ENCODE data around the gene ELOVL2. TPM values are rescaled to one million over a fixed set of nuclear protein-coding genes. Genes with fewer than 3 reads are reported as not detected.

Gene ELOVL2
- total and polyA plus RNA-seq, 4 donors, result 21.5 to 83.5 (median 44.3) TPM

DNA sequence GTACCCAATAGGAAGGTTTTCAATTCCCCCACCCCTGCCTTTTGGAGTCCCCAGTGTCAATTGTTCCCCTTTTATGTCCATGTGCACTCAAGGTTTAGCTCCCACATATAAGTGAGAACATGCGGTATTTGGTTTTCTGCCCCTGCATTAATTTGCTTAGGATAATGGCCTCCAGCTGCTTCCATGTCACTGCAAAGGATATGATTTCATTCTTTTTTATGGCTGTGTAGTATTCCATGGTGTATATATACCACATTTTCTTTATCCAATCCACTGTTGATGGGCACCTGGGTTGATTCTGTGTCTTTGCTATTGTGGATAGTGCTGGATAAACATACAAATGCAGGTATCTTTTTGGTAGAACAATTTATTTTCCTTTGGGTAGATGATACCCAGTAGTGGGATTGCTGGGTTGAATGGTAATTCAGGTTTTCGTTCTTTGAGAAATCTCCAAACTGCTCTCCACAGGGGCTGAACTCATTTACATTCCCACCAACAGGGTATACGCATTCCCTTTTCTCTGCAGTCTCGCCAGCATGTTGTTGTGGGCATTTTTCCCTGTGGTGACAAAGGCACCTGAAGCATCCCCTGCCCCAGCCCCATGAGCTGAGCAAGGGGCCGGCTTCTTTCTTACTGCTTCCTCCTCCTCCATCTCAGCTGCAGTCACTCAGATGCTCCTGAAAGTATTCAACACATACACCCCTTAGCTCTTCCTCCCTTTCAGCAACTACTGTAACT lies 66.7 kb downstream of the ELOVL2 start:
- no peak for DNase-seq (ENCODE audit: low read depth in 4 of 6, low spot score in 6 of 6)
- Histone ChIP-seq H3K36me3 (ENCODE audit: control insufficient read depth, insufficient read depth, low read length) (no peaks in the 10 kb centered on the region), H3K27me3 (ENCODE audit: control insufficient read depth, insufficient read depth, low read length) (no peaks in the 10 kb centered on the region), H3K27ac (ENCODE audit: low read depth, low read length) (no peak overlapping the region), H3K4me1 (ENCODE audit: control insufficient read depth, insufficient read depth, low read length) (no peaks in the 10 kb centered on the region), H3K9me3 (ENCODE audit: control insufficient read depth, insufficient read depth, low read length) (no peaks in the 10 kb centered on the region), H3K4me3 (ENCODE audit: low read depth, low read length) (no peak overlapping the region)
- 70% methylated on average over 3 of the region's 5 CpGs for WGBS (ENCODE audit: insufficient coverage)

DNA sequence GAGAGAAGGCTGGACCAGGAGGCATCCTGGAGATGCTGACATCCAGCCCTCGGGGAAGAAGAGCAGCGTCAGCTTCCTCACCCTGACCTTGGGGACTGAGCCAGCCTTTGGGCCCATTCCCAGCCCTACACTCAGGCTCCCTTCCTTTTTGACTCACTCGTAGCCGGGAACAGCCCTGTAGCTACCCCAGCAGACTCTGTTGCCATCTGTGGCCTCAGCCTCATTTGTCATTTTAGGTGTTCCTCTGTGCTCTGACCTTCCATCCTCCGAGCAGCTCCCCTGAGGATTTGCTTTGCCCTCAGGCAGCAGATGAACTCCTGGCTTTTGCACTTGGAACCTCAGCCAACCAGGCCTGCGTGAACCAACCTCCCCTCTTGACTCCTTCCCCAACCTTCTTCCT lies 67.5 kb downstream of the ELOVL2 start:
- H3K36me3 ChIP-seq (ENCODE audit: control insufficient read depth, insufficient read depth, low read length), result no peaks in the 10 kb centered on the region
- no peaks in the 10 kb centered on the region for H3K27me3 ChIP-seq (ENCODE audit: control insufficient read depth, insufficient read depth, low read length)
- WGBS (ENCODE audit: insufficient coverage), result 62% methylated on average over 5 of the region's 6 CpGs
- H3K9me3 ChIP-seq (ENCODE audit: control insufficient read depth, insufficient read depth, low read length), result no peaks in the 10 kb centered on the region
- H3K4me3 ChIP-seq (ENCODE audit: low read depth, low read length), result no peak overlapping the region
- DNase-seq (ENCODE audit: low read depth in 4 of 6, low spot score in 6 of 6), result no peak
- no peak overlapping the region for H3K27ac ChIP-seq (ENCODE audit: low read depth, low read length)
- no peaks in the 10 kb centered on the region for H3K4me1 ChIP-seq (ENCODE audit: control insufficient read depth, insufficient read depth, low read length)

DNA sequence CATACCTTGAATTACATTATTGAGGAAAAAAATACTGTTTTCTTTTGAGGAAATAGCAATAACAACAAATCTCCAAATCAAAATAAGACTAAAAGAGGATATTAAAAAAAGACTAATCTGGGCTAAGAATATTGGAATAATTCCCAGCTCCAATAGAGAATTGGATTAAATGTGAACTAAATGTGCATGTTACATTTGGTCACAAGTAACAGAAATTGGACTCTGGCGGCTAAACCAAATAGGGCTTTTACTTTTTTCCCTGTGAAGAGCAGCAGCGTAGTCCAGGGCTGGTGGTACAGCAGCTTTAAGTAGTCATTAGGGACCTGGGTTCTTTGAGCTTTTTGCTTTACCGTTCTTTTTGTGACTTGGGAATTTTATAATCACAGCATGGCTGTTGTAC lies 71.9 kb downstream of the ELOVL2 start:
- H3K27ac ChIP-seq (ENCODE audit: low read depth, low read length), result no peak overlapping the region
- peaks cover 2% of the 10 kb centered on the region for H3K9me3 ChIP-seq (ENCODE audit: control insufficient read depth, insufficient read depth, low read length)
- DNase-seq (ENCODE audit: low read depth in 4 of 6, low spot score in 6 of 6), result no peak
- 83% methylated on average over 1 of the region's 3 CpGs for WGBS (ENCODE audit: insufficient coverage)
- no peaks in the 10 kb centered on the region for H3K36me3 ChIP-seq (ENCODE audit: control insufficient read depth, insufficient read depth, low read length)
- no peaks in the 10 kb centered on the region for H3K4me1 ChIP-seq (ENCODE audit: control insufficient read depth, insufficient read depth, low read length)
- H3K27me3 ChIP-seq (ENCODE audit: control insufficient read depth, insufficient read depth, low read length), result no peaks in the 10 kb centered on the region
- no peak overlapping the region for H3K4me3 ChIP-seq (ENCODE audit: low read depth, low read length)

DNA sequence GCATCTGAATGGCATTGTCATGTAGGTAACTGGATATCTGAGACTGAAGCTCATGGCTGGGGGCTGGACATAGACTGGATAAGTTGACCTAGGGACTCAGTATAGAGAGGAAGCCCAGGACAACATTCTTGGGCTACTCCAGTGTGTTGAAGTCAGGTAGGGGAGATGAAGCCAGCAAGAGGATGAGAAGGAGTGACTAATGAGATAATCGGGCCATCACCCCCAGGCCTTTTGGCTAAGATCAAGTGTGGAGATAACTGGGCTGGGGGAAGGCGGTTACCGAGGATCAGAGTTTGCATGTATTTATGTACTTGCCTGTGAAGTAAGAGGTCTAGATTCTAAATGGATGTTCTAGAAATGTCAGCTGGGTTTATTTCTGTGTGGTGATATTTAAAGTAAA lies 73.4 kb downstream of the ELOVL2 start:
- Histone ChIP-seq H3K36me3 (ENCODE audit: control insufficient read depth, insufficient read depth, low read length) (no peaks in the 10 kb centered on the region), H3K27ac (ENCODE audit: low read depth, low read length) (no peak overlapping the region), H3K4me3 (ENCODE audit: low read depth, low read length) (no peak overlapping the region), H3K27me3 (ENCODE audit: control insufficient read depth, insufficient read depth, low read length) (no peaks in the 10 kb centered on the region), H3K9me3 (ENCODE audit: control insufficient read depth, insufficient read depth, low read length) (peaks cover 5% of the 10 kb centered on the region), H3K4me1 (ENCODE audit: control insufficient read depth, insufficient read depth, low read length) (no peaks in the 10 kb centered on the region)
- DNase-seq (ENCODE audit: low read depth in 4 of 6, low spot score in 6 of 6), result no peak
- WGBS (ENCODE audit: insufficient coverage), result 94% methylated on average over 3 of the region's 3 CpGs

DNA sequence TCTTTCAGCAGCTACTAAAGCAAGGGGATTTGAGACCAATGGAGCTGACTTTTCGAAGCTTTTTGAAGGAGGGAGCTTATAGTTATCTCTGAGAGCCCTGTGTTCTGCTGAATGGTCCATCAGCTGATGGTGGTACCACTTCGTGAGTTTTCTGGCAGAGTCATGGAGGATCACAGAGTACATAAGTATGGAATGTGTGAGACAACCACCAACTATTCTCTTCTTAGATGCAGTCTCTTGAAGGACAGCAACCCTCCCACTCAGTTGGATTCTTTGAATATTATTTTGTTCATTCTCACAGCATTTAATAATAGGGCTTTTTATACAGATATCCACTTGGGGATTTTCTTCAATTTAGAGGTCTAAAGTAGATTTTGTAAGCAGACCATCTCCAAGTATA lies 75.3 kb downstream of the ELOVL2 start:
- Histone ChIP-seq H3K27ac (ENCODE audit: low read depth, low read length) (no peak overlapping the region), H3K36me3 (ENCODE audit: control insufficient read depth, insufficient read depth, low read length) (no peaks in the 10 kb centered on the region), H3K4me3 (ENCODE audit: low read depth, low read length) (no peak overlapping the region), H3K27me3 (ENCODE audit: control insufficient read depth, insufficient read depth, low read length) (no peaks in the 10 kb centered on the region), H3K4me1 (ENCODE audit: control insufficient read depth, insufficient read depth, low read length) (no peaks in the 10 kb centered on the region), H3K9me3 (ENCODE audit: control insufficient read depth, insufficient read depth, low read length) (peaks cover 5% of the 10 kb centered on the region)
- no peak for DNase-seq (ENCODE audit: low read depth in 4 of 6, low spot score in 6 of 6)
- WGBS (ENCODE audit: insufficient coverage), result 100% methylated on average over 1 of the region's 2 CpGs

DNA sequence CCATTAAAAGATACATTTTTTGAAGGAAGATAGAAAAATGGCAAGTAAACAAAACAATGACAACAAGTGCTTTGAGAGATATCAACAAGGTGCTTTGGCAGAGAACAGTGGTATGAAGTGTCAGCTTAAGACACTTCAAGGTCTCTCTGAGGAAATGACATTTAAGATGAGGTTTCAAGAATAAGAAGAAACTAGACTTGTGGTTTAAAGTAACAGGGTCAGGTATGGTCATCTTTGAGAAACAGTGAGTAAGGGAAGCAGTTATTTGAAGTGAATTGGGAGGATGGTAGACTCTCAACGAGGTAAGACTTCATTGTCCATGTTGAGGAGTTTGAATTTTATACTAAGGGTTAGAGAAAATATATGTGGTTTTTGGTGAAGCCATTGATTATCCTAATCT lies 79.4 kb downstream of the ELOVL2 start:
- Histone ChIP-seq H3K9me3 (ENCODE audit: control insufficient read depth, insufficient read depth, low read length) (peaks cover 5% of the 10 kb centered on the region), H3K36me3 (ENCODE audit: control insufficient read depth, insufficient read depth, low read length) (no peaks in the 10 kb centered on the region), H3K4me1 (ENCODE audit: control insufficient read depth, insufficient read depth, low read length) (no peaks in the 10 kb centered on the region), H3K4me3 (ENCODE audit: low read depth, low read length) (no peak overlapping the region), H3K27me3 (ENCODE audit: control insufficient read depth, insufficient read depth, low read length) (no peaks in the 10 kb centered on the region), H3K27ac (ENCODE audit: low read depth, low read length) (no peak overlapping the region)
- DNase-seq (ENCODE audit: low read depth in 4 of 6, low spot score in 6 of 6), result no peak
- no CpG with 5 or more reads among the region's 1 CpG for WGBS (ENCODE audit: insufficient coverage)

DNA sequence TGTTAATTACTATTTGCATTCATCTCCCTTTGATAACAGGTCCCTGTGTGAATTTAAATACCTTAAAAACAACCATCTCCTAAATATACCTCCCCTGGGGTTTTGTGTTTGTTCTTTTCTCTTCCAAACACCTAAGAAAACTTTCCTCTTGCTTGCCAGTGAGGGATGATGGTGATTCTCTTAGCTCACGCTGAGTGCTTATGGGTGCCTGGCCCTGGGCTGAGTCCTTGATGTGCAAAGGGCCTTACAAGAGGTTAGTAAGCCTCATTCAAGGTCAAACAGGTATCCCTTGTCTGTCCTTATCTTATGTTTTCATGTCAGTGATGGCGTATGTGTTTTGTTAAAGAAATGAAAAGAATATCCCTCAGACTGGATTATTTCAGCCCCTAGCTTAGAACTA lies 81.0 kb downstream of the ELOVL2 start:
- no peaks in the 10 kb centered on the region for H3K4me1 ChIP-seq (ENCODE audit: control insufficient read depth, insufficient read depth, low read length)
- no peak overlapping the region for H3K27ac ChIP-seq (ENCODE audit: low read depth, low read length)
- no peaks in the 10 kb centered on the region for H3K36me3 ChIP-seq (ENCODE audit: control insufficient read depth, insufficient read depth, low read length)
- H3K4me3 ChIP-seq (ENCODE audit: low read depth, low read length), result no peak overlapping the region
- no CpG with 5 or more reads among the region's 2 CpGs for WGBS (ENCODE audit: insufficient coverage)
- peak in 1 of 6 donors; percentile 13 for DNase-seq (ENCODE audit: low read depth in 4 of 6, low spot score in 6 of 6)
- peaks cover 5% of the 10 kb centered on the region for H3K9me3 ChIP-seq (ENCODE audit: control insufficient read depth, insufficient read depth, low read length)
- no peaks in the 10 kb centered on the region for H3K27me3 ChIP-seq (ENCODE audit: control insufficient read depth, insufficient read depth, low read length)

DNA sequence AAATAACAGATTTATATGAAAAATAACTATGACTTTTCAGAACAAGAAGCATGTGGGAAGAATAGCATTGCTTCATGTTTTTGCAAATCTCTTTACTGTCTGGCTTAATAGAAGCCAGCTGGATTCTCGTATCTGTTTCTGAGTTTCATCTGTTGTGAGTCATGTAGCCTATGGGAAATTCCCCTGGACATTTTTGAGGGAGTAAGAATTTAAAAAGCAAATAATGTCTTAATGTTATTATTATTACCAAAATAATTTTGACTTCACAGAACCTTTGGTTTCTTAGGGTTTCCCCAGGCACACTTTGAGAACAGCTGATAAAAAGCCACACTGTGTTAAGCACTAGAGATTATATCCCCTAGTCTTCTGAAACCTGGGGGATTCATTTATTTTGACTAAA lies 81.4 kb downstream of the ELOVL2 start:
- Histone ChIP-seq H3K9me3 (ENCODE audit: control insufficient read depth, insufficient read depth, low read length) (peaks cover 4% of the 10 kb centered on the region), H3K4me3 (ENCODE audit: low read depth, low read length) (no peak overlapping the region), H3K36me3 (ENCODE audit: control insufficient read depth, insufficient read depth, low read length) (no peaks in the 10 kb centered on the region), H3K27me3 (ENCODE audit: control insufficient read depth, insufficient read depth, low read length) (no peaks in the 10 kb centered on the region), H3K4me1 (ENCODE audit: control insufficient read depth, insufficient read depth, low read length) (no peaks in the 10 kb centered on the region), H3K27ac (ENCODE audit: low read depth, low read length) (no peak overlapping the region)
- DNase-seq (ENCODE audit: low read depth in 4 of 6, low spot score in 6 of 6), result peak in 1 of 6 donors; percentile 14
- no CpG with 5 or more reads among the region's 1 CpG for WGBS (ENCODE audit: insufficient coverage)

DNA sequence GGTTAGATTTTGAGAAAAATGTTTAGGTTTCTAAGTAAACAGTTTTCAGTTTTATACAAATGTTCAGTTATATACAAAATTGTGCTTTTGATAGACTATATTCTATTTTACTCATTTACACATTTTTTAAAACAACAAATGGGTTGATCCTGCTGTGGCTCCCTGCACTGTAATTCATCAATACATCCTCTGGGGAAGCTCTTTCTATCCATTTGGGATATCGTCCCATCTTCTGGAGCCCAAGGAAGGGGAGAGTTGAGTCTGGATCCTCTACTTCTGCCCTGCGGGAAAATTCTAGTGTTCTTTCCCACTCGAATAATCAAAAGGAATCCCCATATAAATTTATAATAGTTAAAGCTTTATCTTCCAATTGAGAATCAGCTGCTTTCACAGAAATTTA lies 82.3 kb downstream of the ELOVL2 start:
- no CpG with 5 or more reads among the region's 3 CpGs for WGBS (ENCODE audit: insufficient coverage)

DNA sequence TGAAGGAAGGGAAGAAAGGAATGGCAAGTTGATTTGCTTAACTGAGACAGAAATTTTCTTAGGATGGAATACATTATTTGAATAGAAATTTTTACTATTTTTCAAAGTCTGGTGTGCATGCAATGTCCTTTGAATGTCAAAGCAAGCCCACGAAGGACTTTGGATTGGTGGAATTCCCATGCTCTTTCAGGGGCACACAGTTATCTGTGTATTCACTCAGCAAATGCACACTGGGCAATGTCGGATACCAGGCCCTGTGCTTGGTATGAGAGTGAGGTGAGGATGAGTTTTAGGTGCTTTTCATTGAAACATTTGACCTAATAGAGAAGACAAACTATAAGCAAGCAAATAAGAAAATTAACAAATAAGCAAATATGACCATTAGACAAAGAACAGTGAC lies 83.9 kb downstream of the ELOVL2 start:
- H3K27me3 ChIP-seq (ENCODE audit: control insufficient read depth, insufficient read depth, low read length), result no peaks in the 10 kb centered on the region
- H3K4me1 ChIP-seq (ENCODE audit: control insufficient read depth, insufficient read depth, low read length), result no peaks in the 10 kb centered on the region
- no peak overlapping the region for H3K4me3 ChIP-seq (ENCODE audit: low read depth, low read length)
- no peaks in the 10 kb centered on the region for H3K36me3 ChIP-seq (ENCODE audit: control insufficient read depth, insufficient read depth, low read length)
- no peak overlapping the region for H3K27ac ChIP-seq (ENCODE audit: low read depth, low read length)
- 100% methylated on average over 1 of the region's 2 CpGs for WGBS (ENCODE audit: insufficient coverage)
- no peak for DNase-seq (ENCODE audit: low read depth in 4 of 6, low spot score in 6 of 6)
- H3K9me3 ChIP-seq (ENCODE audit: control insufficient read depth, insufficient read depth, low read length), result no peaks in the 10 kb centered on the region

More for the DNA sequence above, 82.3 kb downstream of the ELOVL2 start:
- DNase-seq (ENCODE audit: low read depth in 4 of 6, low spot score in 6 of 6), result no peak
- Histone ChIP-seq H3K9me3 (ENCODE audit: control insufficient read depth, insufficient read depth, low read length) (peaks cover 3% of the 10 kb centered on the region), H3K27ac (ENCODE audit: low read depth, low read length) (no peak overlapping the region), H3K27me3 (ENCODE audit: control insufficient read depth, insufficient read depth, low read length) (no peaks in the 10 kb centered on the region), H3K4me3 (ENCODE audit: low read depth, low read length) (no peak overlapping the region), H3K36me3 (ENCODE audit: control insufficient read depth, insufficient read depth, low read length) (no peaks in the 10 kb centered on the region), H3K4me1 (ENCODE audit: control insufficient read depth, insufficient read depth, low read length) (no peaks in the 10 kb centered on the region)
